IPS-NIHi11 (cell line): ENCODE data around the gene DOCK3.

Experiments used
- DNase-seq: peaks from one replicate; pipeline ENCODE4 v3.0.0; 2012; ENCODE audit warnings: mixed read lengths, low spot score

Gene DOCK3

DNA sequence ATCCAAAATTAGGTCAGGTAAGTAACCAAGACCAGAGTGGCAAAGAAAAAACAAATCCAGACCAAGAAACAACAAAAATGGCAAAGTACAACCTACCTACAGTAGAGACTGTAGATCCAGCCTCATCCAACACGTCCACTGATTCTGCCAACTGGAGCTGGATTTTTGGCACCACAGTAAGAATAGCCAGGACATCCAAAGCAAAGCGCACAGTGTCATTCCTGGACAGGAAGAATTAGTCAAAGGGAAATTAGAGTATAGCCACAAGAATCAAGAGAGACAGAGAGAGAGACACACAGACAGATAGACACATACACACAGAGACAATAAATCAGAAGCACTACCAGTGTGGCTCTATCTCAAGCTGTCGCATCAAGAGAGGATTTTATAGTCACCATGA, 747.5 kb downstream of the DOCK3 start:
- DNase-seq, result no peak

GRCh38 chr3:51426921-51427320, 752.2 kb downstream of the DOCK3 start:
- DNase-seq, result no peak

DNA sequence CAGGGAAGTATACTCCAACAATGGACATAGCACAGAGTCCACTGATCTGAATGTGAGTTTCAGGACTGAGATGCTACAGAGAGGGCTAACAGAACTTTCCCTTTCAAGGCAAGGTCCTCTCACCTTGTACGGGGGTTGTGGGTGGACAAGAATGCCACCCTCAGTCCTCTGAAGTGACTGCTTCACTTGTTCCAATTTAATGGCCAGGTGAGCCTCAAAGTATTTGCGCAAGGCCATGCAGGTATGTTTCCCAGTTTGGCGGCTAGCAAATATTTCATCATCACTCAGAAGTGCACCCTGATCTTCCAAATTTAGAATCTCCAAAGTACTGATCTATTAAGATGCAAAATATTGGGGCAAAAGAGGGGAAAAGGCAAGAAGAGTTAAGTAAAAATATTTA, 754.4 kb downstream of the DOCK3 start:
- no peak for DNase-seq
